ENCODE data around the gene PLXNC1.

PLXNC1 gene

GRCh38 chr12:94175763-94176668 is 27.6 kb downstream of the PLXNC1 start:
- H3K4me1 Mint-ChIP-seq = peaks cover 64% of the 10 kb centered on the region
- H3K9me3 Mint-ChIP-seq = peaks cover 9% of the 10 kb centered on the region
- no peaks in the 10 kb centered on the region for H3K27me3 Mint-ChIP-seq
- H3K36me3 Mint-ChIP-seq = peaks cover 40% of the 10 kb centered on the region
- peak; percentile 57 for ATAC-seq
- peak overlapping the region; percentile 32 for H3K4me3 Mint-ChIP-seq
- no peak overlapping the region for H3K27ac Mint-ChIP-seq

- Mint-ChIP-seq H3K9me3 (peaks cover 9% of the 10 kb centered on the region), H3K27me3 (no peaks in the 10 kb centered on the region), H3K27ac (peak overlapping the region; percentile 40), H3K4me1 (peaks cover 54% of the 10 kb centered on the region), H3K36me3 (peaks cover 50% of the 10 kb centered on the region), H3K4me3 (no peak overlapping the region)
- ATAC-seq = no peak
These were observed 29.7 kb downstream of the PLXNC1 start for GRCh38 chr12:94178054-94178453.

GRCh38 chr12:94178882-94179281 is 30.5 kb downstream of the PLXNC1 start:
- Mint-ChIP-seq H3K27ac (no peak overlapping the region), H3K4me3 (no peak overlapping the region), H3K9me3 (peaks cover 9% of the 10 kb centered on the region), H3K27me3 (no peaks in the 10 kb centered on the region), H3K36me3 (peaks cover 58% of the 10 kb centered on the region), H3K4me1 (peaks cover 45% of the 10 kb centered on the region)
- ATAC-seq = no peak

GRCh38 chr12:94179723-94180122 is 31.3 kb downstream of the PLXNC1 start:
- Mint-ChIP-seq H3K27ac (no peak overlapping the region), H3K4me3 (no peak overlapping the region), H3K9me3 (peaks cover 9% of the 10 kb centered on the region), H3K4me1 (peaks cover 37% of the 10 kb centered on the region), H3K36me3 (peaks cover 59% of the 10 kb centered on the region), H3K27me3 (no peaks in the 10 kb centered on the region)
- ATAC-seq = no peak

GRCh38 chr12:94180558-94181296 is 32.4 kb downstream of the PLXNC1 start:
- H3K4me3 Mint-ChIP-seq = no peak overlapping the region
- no peaks in the 10 kb centered on the region for H3K27me3 Mint-ChIP-seq
- H3K27ac Mint-ChIP-seq = peak overlapping the region; percentile 62
- ATAC-seq = no peak
- peaks cover 59% of the 10 kb centered on the region for H3K36me3 Mint-ChIP-seq
- H3K9me3 Mint-ChIP-seq = peaks cover 9% of the 10 kb centered on the region
- H3K4me1 Mint-ChIP-seq = peaks cover 27% of the 10 kb centered on the region

GRCh38 chr12:94182986-94183707 is 34.8 kb downstream of the PLXNC1 start:
- Mint-ChIP-seq H3K27ac (no peak overlapping the region), H3K9me3 (peaks cover 3% of the 10 kb centered on the region), H3K4me1 (peaks cover 10% of the 10 kb centered on the region), H3K27me3 (no peaks in the 10 kb centered on the region), H3K4me3 (no peak overlapping the region), H3K36me3 (peaks cover 47% of the 10 kb centered on the region)
- ATAC-seq = no peak

- H3K4me1 Mint-ChIP-seq = peaks cover 5% of the 10 kb centered on the region
- H3K9me3 Mint-ChIP-seq = no peaks in the 10 kb centered on the region
- H3K27ac Mint-ChIP-seq = no peak overlapping the region
- H3K36me3 Mint-ChIP-seq = peaks cover 42% of the 10 kb centered on the region
- no peak overlapping the region for H3K4me3 Mint-ChIP-seq
- no peak for ATAC-seq
- no peaks in the 10 kb centered on the region for H3K27me3 Mint-ChIP-seq
These were observed 35.5 kb downstream of the PLXNC1 start for GRCh38 chr12:94183708-94184379.

GRCh38 chr12:94184995-94185719 is 36.8 kb downstream of the PLXNC1 start:
- no peak overlapping the region for H3K27ac Mint-ChIP-seq
- H3K4me1 Mint-ChIP-seq = peaks cover 5% of the 10 kb centered on the region
- no peak for ATAC-seq

GRCh38 chr12:94185801-94186200 is 37.4 kb downstream of the PLXNC1 start:
- Mint-ChIP-seq H3K27me3 (no peaks in the 10 kb centered on the region), H3K27ac (no peak overlapping the region), H3K4me3 (no peak overlapping the region), H3K4me1 (peaks cover 6% of the 10 kb centered on the region), H3K9me3 (peaks cover 4% of the 10 kb centered on the region), H3K36me3 (peaks cover 26% of the 10 kb centered on the region)
- no peak for ATAC-seq

More at GRCh38 chr12:94184995-94185719, 36.8 kb downstream of the PLXNC1 start:
- H3K36me3 Mint-ChIP-seq = peaks cover 32% of the 10 kb centered on the region
- H3K9me3 Mint-ChIP-seq = no peaks in the 10 kb centered on the region
- no peaks in the 10 kb centered on the region for H3K27me3 Mint-ChIP-seq
- H3K4me3 Mint-ChIP-seq = no peak overlapping the region

GRCh38 chr12:94186278-94187241 is 38.2 kb downstream of the PLXNC1 start:
- peaks cover 7% of the 10 kb centered on the region for H3K4me1 Mint-ChIP-seq
- H3K4me3 Mint-ChIP-seq = no peak overlapping the region
- peaks cover 22% of the 10 kb centered on the region for H3K36me3 Mint-ChIP-seq
- H3K9me3 Mint-ChIP-seq = peaks cover 5% of the 10 kb centered on the region
- no peaks in the 10 kb centered on the region for H3K27me3 Mint-ChIP-seq
- no peak for ATAC-seq
- H3K27ac Mint-ChIP-seq = no peak overlapping the region

- H3K4me1 Mint-ChIP-seq = peaks cover 8% of the 10 kb centered on the region
- H3K4me3 Mint-ChIP-seq = no peak overlapping the region
- ATAC-seq = no peak
- H3K27me3 Mint-ChIP-seq = no peaks in the 10 kb centered on the region
- H3K36me3 Mint-ChIP-seq = peaks cover 20% of the 10 kb centered on the region
- H3K27ac Mint-ChIP-seq = no peak overlapping the region
- H3K9me3 Mint-ChIP-seq = peaks cover 5% of the 10 kb centered on the region
These were observed 39.0 kb downstream of the PLXNC1 start for GRCh38 chr12:94187361-94187760.

GRCh38 chr12:94190623-94191022 is 42.2 kb downstream of the PLXNC1 start:
- Mint-ChIP-seq H3K4me1 (peaks cover 28% of the 10 kb centered on the region), H3K9me3 (peaks cover 9% of the 10 kb centered on the region), H3K27me3 (no peaks in the 10 kb centered on the region), H3K4me3 (no peak overlapping the region), H3K36me3 (peaks cover 36% of the 10 kb centered on the region), H3K27ac (peak overlapping the region; percentile 50)
- no peak for ATAC-seq

GRCh38 chr12:94191023-94191422 is 42.6 kb downstream of the PLXNC1 start:
- H3K27ac Mint-ChIP-seq = peak overlapping the region; percentile 50
- no peak for ATAC-seq
- peaks cover 40% of the 10 kb centered on the region for H3K36me3 Mint-ChIP-seq
- H3K9me3 Mint-ChIP-seq = peaks cover 9% of the 10 kb centered on the region
- no peak overlapping the region for H3K4me3 Mint-ChIP-seq
- H3K4me1 Mint-ChIP-seq = peaks cover 29% of the 10 kb centered on the region
- H3K27me3 Mint-ChIP-seq = no peaks in the 10 kb centered on the region
